CD4-positive, alpha-beta T cell treated with Interleukin-15 for 4 hours (primary cell): Measurements from ENCODE around the gene CNTFR.

Source experiments
- DNase-seq: peaks from one replicate; pipeline ENCODE4 v3.0.0-alpha.2; 2020; ENCODE audit warnings: low spot score

CNTFR gene

GRCh38 chr9:34590381-34591247 lies 1.1 kb upstream of the CNTFR start:
- DNase-seq, result no peak

- DNase-seq, result no peak
Observed at GRCh38 chr9:34588671-34589635, 571 bp downstream of the CNTFR start.

GRCh38 chr9:34587271-34587670 lies 2.3 kb downstream of the CNTFR start:
- DNase-seq, result no peak

- no peak for DNase-seq
Observed at GRCh38 chr9:34585946-34586669, 3.4 kb downstream of the CNTFR start.

- DNase-seq, result no peak
Observed at GRCh38 chr9:34584970-34585369, 4.6 kb downstream of the CNTFR start.

GRCh38 chr9:34582787-34583186 lies 6.7 kb downstream of the CNTFR start:
- DNase-seq, result no peak

GRCh38 chr9:34581318-34581717 lies 8.2 kb downstream of the CNTFR start:
- no peak for DNase-seq

- DNase-seq, result no peak
Observed at GRCh38 chr9:34580358-34580757, 9.2 kb downstream of the CNTFR start.

GRCh38 chr9:34579808-34580163 lies 9.7 kb downstream of the CNTFR start:
- no peak for DNase-seq

GRCh38 chr9:34579104-34579807 lies 10.3 kb downstream of the CNTFR start:
- no peak for DNase-seq

GRCh38 chr9:34578241-34579103 lies 11.1 kb downstream of the CNTFR start:
- no peak for DNase-seq

GRCh38 chr9:34577400-34578240 lies 11.9 kb downstream of the CNTFR start:
- DNase-seq, result no peak

GRCh38 chr9:34576597-34577399 lies 12.7 kb downstream of the CNTFR start:
- DNase-seq, result no peak

GRCh38 chr9:34575862-34576596 lies 13.5 kb downstream of the CNTFR start:
- DNase-seq, result no peak

- DNase-seq, result no peak
Observed at GRCh38 chr9:34575241-34575640, 14.3 kb downstream of the CNTFR start.

- DNase-seq, result no peak
Observed at GRCh38 chr9:34574571-34574970, 15.0 kb downstream of the CNTFR start.

GRCh38 chr9:34573599-34574325 lies 15.8 kb downstream of the CNTFR start:
- no peak for DNase-seq
